SJCRH30 (cell line): ENCODE measurements around the gene SLC2A9. TPM values are rescaled to one million over a fixed set of nuclear protein-coding genes. Genes with fewer than 3 reads are reported as not detected.
"Not testable (repeated sequence)": the region's sequence is repeated elsewhere in the genome, so short reads cannot be mapped to it uniquely, and the experiment has no call there.

Experiments
- DNase-seq, 2 experiments: peaks; one replicate each; pipeline ENCODE4 v3.0.0-alpha.2; 2015 to 2020
- H3K27ac ChIP-seq: fragments of 250-450 bp; sonication (Bioruptor Pico); 2 replicates; pipeline ENCODE4 v1.5.1; 2020; ENCODE audit warnings: mild to moderate bottlenecking, moderate library complexity
- H3K27me3 ChIP-seq: fragments of 250-450 bp; sonication (Bioruptor Pico); 2 replicates; pipeline ENCODE4 v1.5.1; 2020; ENCODE audit warnings: mild to moderate bottlenecking, moderate library complexity
- H3K36me3 ChIP-seq: fragments of 250-450 bp; sonication (Bioruptor Pico); 2 replicates; pipeline ENCODE4 v1.5.1; 2020; ENCODE audit warnings: mild to moderate bottlenecking, moderate library complexity
- H3K4me1 ChIP-seq: fragments of 250-450 bp; sonication (Bioruptor Pico); 2 replicates; pipeline ENCODE4 v1.5.1; 2020; ENCODE audit warnings: mild to moderate bottlenecking, moderate library complexity
- H3K4me3 ChIP-seq: fragments of 250-450 bp; sonication (Bioruptor Pico); 2 replicates; pipeline ENCODE4 v1.5.1; 2020; ENCODE audit warnings: mild to moderate bottlenecking, moderate library complexity
- H3K9me3 ChIP-seq: fragments of 250-450 bp; sonication (Bioruptor Pico); replicated peaks from 2 replicates; pipeline ENCODE4 v1.5.1; 2020; ENCODE audit warnings: mild to moderate bottlenecking, moderate library complexity
- total RNA-seq: library from RNA; depleted of rRNA; stranded (reverse); fragments of >200 nt; shearing (Covaris generic); gene quantifications from 2 replicates; pipeline ENCODE4 v1.2.3, GENCODE V29; 2014

SLC2A9 gene
- total RNA-seq, 1 experiment from 2014 or later, result 0.08 TPM

DNA sequence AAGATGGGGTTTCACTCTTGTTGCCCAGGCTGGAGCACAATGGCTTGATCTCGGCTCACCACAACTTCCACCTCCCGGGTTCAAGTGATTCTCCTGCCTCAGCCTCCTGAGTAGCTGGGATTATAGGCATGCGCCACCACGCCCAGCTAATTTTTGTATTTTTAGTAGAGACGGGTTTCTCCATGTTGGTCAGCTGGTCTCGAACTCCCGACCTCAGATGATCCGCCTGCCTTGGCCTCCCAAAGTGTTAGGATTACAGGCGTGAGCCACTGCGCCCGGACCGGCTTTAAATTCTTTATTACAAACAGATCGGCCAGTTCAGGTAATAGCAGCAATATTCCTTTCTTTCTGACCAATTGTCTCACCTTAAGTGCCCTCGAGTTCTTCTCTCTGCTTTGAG lies 39.4 kb downstream of the SLC2A9 start:
- not testable (repeated sequence) for H3K27ac ChIP-seq, H3K36me3 ChIP-seq, H3K27me3 ChIP-seq, H3K4me1 ChIP-seq, H3K4me3 ChIP-seq, DNase-seq, H3K9me3 ChIP-seq

DNA sequence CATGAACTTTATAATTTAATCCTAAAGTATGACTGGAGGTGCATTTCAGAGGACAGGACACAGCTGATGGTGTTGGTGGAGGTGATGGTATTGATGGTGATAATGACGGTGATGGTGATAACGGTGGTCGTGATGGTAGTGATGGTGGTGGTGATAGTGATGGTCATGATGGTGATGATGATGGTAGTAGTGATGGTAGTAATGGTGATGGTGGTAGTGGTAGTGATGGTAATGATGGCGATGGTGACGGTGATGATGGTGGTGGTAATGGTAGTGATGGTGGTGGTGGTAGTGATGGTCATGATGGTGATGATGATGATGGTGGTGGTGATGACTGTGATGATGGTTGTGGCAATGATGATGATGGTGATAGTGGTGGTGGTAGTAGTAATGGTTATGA lies 40.4 kb downstream of the SLC2A9 start:
- Histone ChIP-seq H3K4me1 (no peaks in the 10 kb centered on the region), H3K27me3 (peaks cover 4% of the 10 kb centered on the region; the same call in 1 of the 2 replicates), H3K4me3 (no peak overlapping the region), H3K36me3 (no peaks in the 10 kb centered on the region), H3K9me3 (no peaks in the 10 kb centered on the region), H3K27ac (no peak overlapping the region)
- no peak for DNase-seq

DNA sequence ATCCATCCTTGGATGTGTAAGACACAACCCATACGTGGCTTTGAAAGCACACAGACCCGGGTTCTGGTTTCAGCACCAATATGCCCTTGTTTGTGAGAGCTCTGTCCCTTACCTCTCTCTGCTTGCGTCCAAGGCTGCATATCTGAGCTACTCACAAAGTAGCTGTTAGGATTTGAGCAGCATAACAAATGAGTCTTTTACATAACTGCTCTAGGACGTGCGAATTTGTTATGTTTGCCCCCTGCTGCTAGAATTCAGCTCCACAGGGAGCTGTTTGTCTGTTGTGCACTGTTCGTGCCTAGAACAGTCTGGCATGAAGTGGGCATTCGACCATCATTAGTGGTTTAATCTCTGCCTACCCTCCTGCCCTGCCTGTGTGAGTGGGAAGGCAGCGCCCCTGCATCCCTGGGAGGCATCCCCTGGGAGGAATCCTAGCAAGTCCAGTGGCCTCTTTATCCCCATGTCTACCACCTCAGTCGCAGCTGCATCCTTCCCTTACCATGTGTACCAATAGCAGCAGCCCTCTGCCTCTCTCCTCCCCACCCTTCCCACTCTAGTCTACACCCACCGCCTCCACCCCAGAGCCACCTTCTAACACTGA lies 42.1 kb downstream of the SLC2A9 start:
- no peak overlapping the region for H3K4me3 ChIP-seq
- H3K27ac ChIP-seq, result no peak overlapping the region
- no peaks in the 10 kb centered on the region for H3K4me1 ChIP-seq
- no peak for DNase-seq
- peaks cover 4% of the 10 kb centered on the region; the same call in 1 of the 2 replicates for H3K27me3 ChIP-seq
- H3K9me3 ChIP-seq, result no peaks in the 10 kb centered on the region
- H3K36me3 ChIP-seq, result no peaks in the 10 kb centered on the region

DNA sequence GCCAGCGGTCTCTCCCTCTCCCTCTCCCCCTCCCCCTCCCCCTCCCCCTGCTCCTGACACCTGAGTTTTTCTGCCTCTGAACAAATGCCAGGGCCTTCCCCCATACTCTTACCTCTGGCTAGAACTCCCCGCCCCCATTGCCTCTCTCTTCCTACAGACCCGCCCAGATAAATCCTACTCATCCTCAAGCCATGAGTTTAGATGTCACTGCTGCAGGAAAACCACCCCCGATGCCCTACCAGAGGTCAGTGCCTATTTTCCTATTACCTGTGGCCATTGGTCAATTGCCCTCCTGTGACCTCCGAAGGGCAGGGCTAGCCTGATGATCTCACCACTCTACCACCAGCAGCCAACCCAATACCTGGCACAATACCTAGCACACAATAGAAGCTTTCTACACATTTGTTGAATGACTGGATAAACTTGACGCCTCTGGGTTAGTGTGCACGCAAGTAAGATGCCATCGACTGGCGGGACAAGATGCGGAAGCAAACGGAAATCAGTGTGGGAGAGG lies 43.7 kb downstream of the SLC2A9 start:
- no peak for DNase-seq
- Histone ChIP-seq H3K36me3 (no peaks in the 10 kb centered on the region), H3K4me3 (no peak overlapping the region)

DNA sequence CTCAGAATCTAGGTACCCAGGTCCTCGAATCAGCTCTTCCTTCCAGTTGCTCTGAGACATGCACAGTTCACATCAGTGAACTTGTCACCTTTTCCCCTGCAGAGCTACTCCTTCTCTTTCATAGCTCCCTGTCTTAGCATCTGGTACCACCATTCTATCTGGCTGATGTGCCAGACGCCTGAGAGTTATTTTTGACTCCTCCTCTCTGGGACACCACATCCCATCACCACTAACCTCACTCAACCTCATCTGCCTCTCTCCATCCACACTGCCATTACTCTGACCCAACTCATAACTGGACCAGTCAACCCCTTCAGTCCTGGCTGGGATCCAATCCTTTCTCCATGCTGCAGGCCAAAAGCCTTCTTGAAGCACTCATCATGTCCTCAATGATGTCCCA lies 44.5 kb downstream of the SLC2A9 start:
- Histone ChIP-seq H3K4me3 (no peak overlapping the region), H3K4me1 (no peaks in the 10 kb centered on the region), H3K36me3 (no peaks in the 10 kb centered on the region), H3K27me3 (peaks cover 4% of the 10 kb centered on the region; the same call in 1 of the 2 replicates), H3K27ac (no peak overlapping the region), H3K9me3 (no peaks in the 10 kb centered on the region)
- no peak for DNase-seq

More for the DNA sequence above, 43.7 kb downstream of the SLC2A9 start:
- H3K4me1 ChIP-seq, result no peaks in the 10 kb centered on the region
- no peaks in the 10 kb centered on the region for H3K9me3 ChIP-seq
- H3K27ac ChIP-seq, result no peak overlapping the region
- H3K27me3 ChIP-seq, result peaks cover 4% of the 10 kb centered on the region; the same call in 1 of the 2 replicates

DNA sequence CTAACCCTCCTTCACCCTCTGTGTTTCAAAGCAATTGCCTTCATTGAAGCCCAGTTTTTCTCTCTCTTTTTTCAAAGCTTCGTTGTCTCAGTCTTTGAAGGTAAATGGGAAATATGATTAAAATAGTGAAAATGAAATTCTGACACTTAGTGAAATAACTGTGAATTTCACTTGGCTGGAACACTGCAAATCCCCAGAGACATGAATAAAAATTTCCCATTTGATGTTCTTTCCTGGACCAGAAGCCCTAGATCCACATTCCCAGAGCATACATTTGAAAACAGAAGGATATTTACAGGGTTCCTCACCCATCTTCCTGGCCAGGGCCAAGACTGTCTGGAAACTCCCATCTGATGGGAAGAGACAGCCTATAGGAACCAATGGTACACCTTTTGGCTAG lies 45.0 kb downstream of the SLC2A9 start:
- Histone ChIP-seq H3K27ac (no peak overlapping the region), H3K4me3 (no peak overlapping the region), H3K27me3 (peaks cover 4% of the 10 kb centered on the region; the same call in 1 of the 2 replicates), H3K4me1 (no peaks in the 10 kb centered on the region), H3K9me3 (no peaks in the 10 kb centered on the region), H3K36me3 (no peaks in the 10 kb centered on the region)
- DNase-seq, result no peak

DNA sequence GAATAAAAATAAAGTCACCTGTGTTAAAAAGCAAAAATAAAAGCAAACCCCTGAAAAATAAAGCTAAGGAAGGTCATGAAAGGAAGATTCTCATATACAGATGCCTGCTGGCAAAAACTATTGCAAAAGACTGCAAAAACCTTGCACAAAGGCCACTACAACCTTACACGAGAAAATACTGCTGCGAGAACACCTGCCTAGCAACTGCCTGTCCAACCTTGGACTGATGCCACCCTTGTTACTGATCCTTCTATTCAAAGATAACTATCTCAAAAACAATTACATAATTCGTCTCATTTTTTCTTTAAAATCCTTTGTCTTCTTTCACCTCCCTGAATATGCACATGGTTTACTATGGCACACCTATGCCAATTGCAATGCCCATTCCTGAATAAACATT lies 49.6 kb downstream of the SLC2A9 start:
- Histone ChIP-seq H3K36me3 (no peaks in the 10 kb centered on the region), H3K4me3 (no peak overlapping the region), H3K4me1 (no peaks in the 10 kb centered on the region), H3K27me3 (no peaks in the 10 kb centered on the region), H3K27ac (no peak overlapping the region), H3K9me3 (no peaks in the 10 kb centered on the region)
- no peak for DNase-seq

DNA sequence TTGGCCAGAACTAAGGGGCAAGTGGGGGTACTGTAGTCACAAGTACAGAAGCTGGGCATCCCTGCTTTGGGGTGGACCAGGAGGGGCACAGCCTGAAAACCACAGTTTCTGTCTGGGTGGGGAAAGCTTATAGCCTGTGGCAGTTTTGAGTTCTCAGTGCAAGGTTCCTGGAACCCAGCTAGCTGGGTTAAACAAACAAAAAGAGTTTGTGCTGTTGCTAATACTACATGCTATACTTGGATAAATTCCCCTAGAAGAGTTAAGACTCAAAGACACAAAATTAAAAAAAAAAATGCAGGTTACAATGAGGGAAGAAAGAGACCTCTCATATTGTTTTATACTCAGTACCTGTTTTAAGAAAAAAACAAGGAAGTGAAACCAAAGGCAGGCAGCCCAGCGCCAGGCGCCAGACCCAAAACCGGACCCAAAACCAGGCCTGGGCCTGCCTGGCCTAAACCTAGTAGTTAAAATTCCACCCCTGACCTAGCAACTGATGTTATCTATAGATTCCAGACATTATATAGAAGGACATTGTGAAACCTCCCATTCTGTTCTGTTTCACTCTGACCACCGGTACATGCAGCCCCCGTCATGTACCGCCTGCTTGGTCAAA lies 50.8 kb downstream of the SLC2A9 start:
- no peak for DNase-seq
- Histone ChIP-seq H3K9me3 (no peaks in the 10 kb centered on the region), H3K4me1 (no peaks in the 10 kb centered on the region), H3K27ac (no peak overlapping the region), H3K27me3 (0 out of 2 replicates have a peak, but pooled peaks cover 2% of the 10 kb centered on the region), H3K36me3 (no peaks in the 10 kb centered on the region), H3K4me3 (no peak overlapping the region)

DNA sequence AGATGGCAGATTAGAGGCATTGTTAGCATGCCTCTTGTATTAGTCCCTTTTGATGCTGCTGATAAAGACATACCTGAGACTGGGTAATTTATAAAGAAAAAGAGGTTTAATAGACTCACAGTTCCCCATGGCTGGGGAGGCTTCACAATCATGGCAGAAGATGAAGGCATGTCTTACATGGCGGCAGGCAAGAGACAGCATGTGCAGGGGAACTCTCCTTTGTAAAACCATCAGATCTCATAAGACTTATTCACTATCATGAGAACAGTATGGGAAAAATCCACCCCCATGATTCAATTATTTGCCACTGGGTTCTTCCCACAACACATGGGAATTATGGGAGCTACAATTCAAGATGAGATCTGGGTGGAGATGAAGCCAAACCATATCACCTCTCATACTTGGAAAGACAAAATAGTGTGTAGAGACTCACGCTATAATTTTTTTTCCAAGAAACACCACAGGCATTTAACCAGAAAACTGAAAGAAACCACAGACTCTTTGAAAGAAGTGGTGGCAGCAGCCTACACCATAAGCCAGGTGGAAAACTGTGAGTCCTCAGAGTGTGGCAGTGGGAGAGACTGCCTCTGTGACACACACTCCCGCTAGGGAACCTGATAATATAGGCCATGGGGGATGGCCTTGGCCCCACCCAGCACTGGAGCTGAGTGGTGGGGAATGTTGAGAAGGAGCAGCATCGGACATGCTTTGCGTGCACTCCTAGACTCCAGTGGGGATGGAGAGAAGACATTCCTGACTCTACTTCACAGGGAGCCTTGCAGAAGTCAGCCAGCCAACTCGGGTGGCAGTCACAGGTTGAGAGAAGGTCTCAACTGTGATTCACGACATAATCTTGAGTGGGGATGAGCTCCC lies 51.5 kb downstream of the SLC2A9 start:
- DNase-seq, result no peak
- Histone ChIP-seq H3K4me3 (no peak overlapping the region), H3K27ac (no peak overlapping the region), H3K36me3 (no peaks in the 10 kb centered on the region), H3K4me1 (no peaks in the 10 kb centered on the region), H3K27me3 (peaks cover 3% of the 10 kb centered on the region), H3K9me3 (no peaks in the 10 kb centered on the region)

DNA sequence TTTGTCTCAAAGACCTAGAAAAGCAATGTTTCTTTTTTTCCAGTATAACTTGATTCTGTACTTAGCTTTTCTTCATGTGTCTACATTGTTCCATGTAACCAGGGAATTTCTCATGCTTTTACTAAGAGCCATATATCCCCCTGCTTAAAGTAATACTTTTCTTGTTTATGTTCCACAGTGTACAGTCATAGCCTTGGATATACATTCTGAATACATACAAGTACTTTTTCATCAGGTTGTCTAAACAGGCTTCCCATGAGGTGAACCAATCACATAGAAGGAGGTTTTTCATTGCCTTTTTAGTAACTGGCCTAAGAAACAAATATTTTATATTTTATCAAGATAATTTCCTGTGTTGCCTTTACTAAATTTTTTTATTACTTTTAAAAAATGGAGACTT lies 52.8 kb downstream of the SLC2A9 start:
- Histone ChIP-seq H3K27ac (no peak overlapping the region), H3K27me3 (peaks cover 3% of the 10 kb centered on the region), H3K36me3 (no peaks in the 10 kb centered on the region), H3K4me1 (no peaks in the 10 kb centered on the region), H3K9me3 (no peaks in the 10 kb centered on the region), H3K4me3 (no peak overlapping the region)
- DNase-seq, result no peak

DNA sequence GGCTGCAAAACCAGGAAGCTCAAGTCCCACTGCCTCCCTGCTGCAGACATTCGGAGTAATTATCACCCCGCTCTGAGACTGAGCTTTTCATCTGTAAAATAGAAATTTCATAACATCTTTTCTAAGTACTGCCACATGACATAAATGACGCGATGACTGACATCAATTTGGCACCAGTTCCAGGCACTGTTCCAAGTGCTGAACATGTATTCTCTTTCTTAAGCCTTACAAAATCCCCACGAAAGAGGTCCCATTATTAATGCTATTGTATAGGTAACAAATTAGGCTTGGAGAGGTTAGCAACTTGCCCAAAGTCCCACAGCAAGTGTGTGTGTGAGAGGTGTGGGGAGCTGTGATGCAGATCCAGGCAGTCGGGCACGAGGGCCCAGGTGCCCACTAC lies 56.4 kb downstream of the SLC2A9 start:
- Histone ChIP-seq H3K9me3 (no peaks in the 10 kb centered on the region), H3K27me3 (peaks cover 3% of the 10 kb centered on the region), H3K4me3 (no peak overlapping the region), H3K4me1 (no peaks in the 10 kb centered on the region), H3K27ac (no peak overlapping the region), H3K36me3 (no peaks in the 10 kb centered on the region)
- no peak for DNase-seq

DNA sequence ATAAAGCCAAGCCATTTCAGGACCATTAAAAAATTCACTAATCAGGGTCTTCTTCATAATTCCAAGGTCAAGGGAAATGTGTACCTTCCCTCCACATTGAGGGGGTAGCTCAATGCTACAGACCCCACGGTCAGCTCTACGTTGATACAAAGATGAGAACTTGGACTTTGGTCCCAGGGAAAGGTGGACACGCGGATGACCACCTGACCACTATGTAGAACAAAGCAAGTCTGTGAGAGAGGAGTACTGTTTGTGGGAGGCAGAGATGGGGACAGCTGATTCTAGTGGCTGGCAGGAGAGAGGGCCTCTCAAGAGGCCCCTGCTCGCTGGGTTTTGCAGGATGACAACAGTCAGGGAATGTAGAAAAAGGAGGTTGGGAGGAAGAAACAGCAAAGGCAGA lies 58.0 kb downstream of the SLC2A9 start:
- no peak for DNase-seq
- no peak overlapping the region for H3K27ac ChIP-seq
- H3K27me3 ChIP-seq, result peaks cover 3% of the 10 kb centered on the region
- H3K9me3 ChIP-seq, result no peaks in the 10 kb centered on the region
- no peaks in the 10 kb centered on the region for H3K4me1 ChIP-seq
- no peak overlapping the region for H3K4me3 ChIP-seq
- no peaks in the 10 kb centered on the region for H3K36me3 ChIP-seq

DNA sequence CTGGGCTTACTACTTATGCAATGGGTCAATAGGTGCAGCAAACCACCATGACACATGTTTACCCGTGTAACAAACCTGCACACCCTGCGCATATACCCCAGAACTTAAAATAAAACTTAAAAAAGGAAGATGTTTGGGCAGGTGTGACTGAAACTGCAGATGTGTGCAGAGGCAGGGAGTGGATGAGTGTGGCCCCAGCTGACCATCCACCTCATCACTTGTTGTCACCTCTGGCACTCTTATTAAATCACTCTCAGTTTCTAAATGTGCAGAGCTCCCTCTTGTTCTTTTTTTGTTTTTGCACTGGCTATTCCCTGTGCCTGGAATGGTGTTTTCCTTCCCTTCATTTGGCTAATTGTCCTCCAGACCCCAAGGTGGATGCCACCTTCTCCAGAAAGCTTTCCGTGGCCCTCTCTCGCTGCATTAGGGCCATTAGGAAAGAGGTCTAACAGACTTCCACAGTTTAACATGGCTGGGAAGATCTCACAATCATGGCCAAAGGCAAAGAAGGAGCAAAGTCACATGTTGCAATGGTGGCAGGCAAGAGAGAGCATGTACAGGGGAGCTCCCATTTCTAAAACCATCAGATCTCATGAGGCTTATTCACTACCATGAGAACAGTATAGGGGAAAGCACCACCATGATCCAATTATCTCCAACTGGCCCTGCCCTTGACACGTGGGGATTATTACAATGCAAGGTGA lies 58.5 kb downstream of the SLC2A9 start:
- H3K27ac ChIP-seq, result no peak overlapping the region
- no peaks in the 10 kb centered on the region for H3K9me3 ChIP-seq
- no peak overlapping the region for H3K4me3 ChIP-seq
- no peaks in the 10 kb centered on the region for H3K4me1 ChIP-seq
- H3K36me3 ChIP-seq, result no peaks in the 10 kb centered on the region
- DNase-seq, result no peak
- H3K27me3 ChIP-seq, result peaks cover 3% of the 10 kb centered on the region

DNA sequence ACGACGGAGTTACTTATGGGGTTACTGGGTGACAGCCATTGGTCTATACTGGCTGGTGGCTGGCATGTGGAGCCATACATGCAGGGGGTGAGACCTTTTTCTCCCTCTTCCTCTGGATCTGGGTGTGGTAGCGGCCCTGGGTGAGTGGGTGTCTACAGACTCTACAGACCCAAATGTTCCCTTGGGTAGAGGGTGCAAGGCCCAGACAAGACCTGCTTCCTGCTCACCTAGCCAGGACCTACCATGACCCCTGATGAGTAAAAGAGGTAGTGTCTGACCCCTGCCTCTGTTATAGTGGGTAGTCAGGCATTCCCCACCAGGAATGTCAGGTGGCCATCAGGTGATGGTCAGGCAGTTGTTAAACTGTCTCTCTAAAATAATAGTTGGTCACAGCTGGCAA lies 66.8 kb downstream of the SLC2A9 start:
- H3K27ac ChIP-seq, result no peak overlapping the region
- H3K27me3 ChIP-seq, result peaks cover 4% of the 10 kb centered on the region; the same call in 1 of the 2 replicates
- DNase-seq, result no peak
- no peak overlapping the region for H3K4me3 ChIP-seq
- H3K4me1 ChIP-seq, result no peaks in the 10 kb centered on the region
- no peaks in the 10 kb centered on the region for H3K9me3 ChIP-seq
- no peaks in the 10 kb centered on the region for H3K36me3 ChIP-seq
